Effector memory CD8-positive, alpha-beta T cell (primary cell): ENCODE results near the gene ESYT2.

Experiments used
- ATAC-seq: fragments of 150-1000 bp; cut with Tn5 transposase; replicated peaks from 2 replicates; pipeline ENCODE4 v1.10.0; 2021; ENCODE audit warnings: mild to moderate bottlenecking, moderate library complexity
- DNase-seq, 3 experiments: peaks; one replicate each; pipeline ENCODE4 v3.0.0; 2021
- H3K27ac Mint-ChIP-seq, 2 donors: one replicate each; pipeline ENCODE4 v1.8.0; 2022; ENCODE audit warnings: mild to moderate bottlenecking in 2 of 2, mixed read lengths in 2 of 2, moderate library complexity in 2 of 2
- H3K27me3 Mint-ChIP-seq, 2 donors: one replicate each; pipeline ENCODE4 v1.8.0; 2022; ENCODE audit warnings: mixed read lengths in 2 of 2
- H3K36me3 Mint-ChIP-seq: one replicate; pipeline ENCODE4 v1.8.0; 2022; ENCODE audit warnings: mild to moderate bottlenecking, moderate library complexity, mixed read lengths; ENCODE audit not compliant: insufficient read depth
- H3K4me1 Mint-ChIP-seq, 2 donors: one replicate each; pipeline ENCODE4 v1.8.0; 2022; ENCODE audit warnings: low read depth in 2 of 2, mixed read lengths in 2 of 2
- H3K4me3 Mint-ChIP-seq, 2 donors: one replicate each; pipeline ENCODE4 v1.8.0; 2022; ENCODE audit warnings: mild to moderate bottlenecking in 2 of 2, mixed read lengths in 2 of 2, moderate library complexity in 2 of 2
- H3K9me3 Mint-ChIP-seq, 2 donors: one replicate each; pipeline ENCODE4 v1.8.0; 2022; ENCODE audit warnings: mixed read lengths in 2 of 2

ESYT2 gene

GRCh38 chr7:158828133-158829020 is 932 bp downstream of the ESYT2 start:
- no peak for ATAC-seq
- Mint-ChIP-seq H3K27me3 (no peaks in the 10 kb centered on the region), H3K4me3 (peak overlapping the region; percentile 89 to 90), H3K9me3 (no peaks in the 10 kb centered on the region), H3K4me1 (peaks cover 28 to 33% of the 10 kb centered on the region in 2 donors), H3K27ac (peak overlapping the region; percentile 95 to 97), H3K36me3 (peaks cover 63% of the 10 kb centered on the region)
- DNase-seq: peak in 2 of 3 experiments; percentile 11 to 24

GRCh38 chr7:158827411-158828132 is 1.7 kb downstream of the ESYT2 start:
- DNase-seq (no peak), ATAC-seq (no peak)
- Mint-ChIP-seq H3K9me3 (no peaks in the 10 kb centered on the region), H3K27ac (peak overlapping the region; percentile 95 to 97), H3K27me3 (no peaks in the 10 kb centered on the region), H3K4me1 (peaks cover 29 to 37% of the 10 kb centered on the region in 2 donors), H3K36me3 (peaks cover 63% of the 10 kb centered on the region), H3K4me3 (peak overlapping the region; percentile 89 to 90)

GRCh38 chr7:158825628-158826289 is 3.5 kb downstream of the ESYT2 start:
- peaks cover 42 to 48% of the 10 kb centered on the region in 2 donors for H3K4me1 Mint-ChIP-seq
- no peaks in the 10 kb centered on the region for H3K9me3 Mint-ChIP-seq
- H3K4me3 Mint-ChIP-seq: peak overlapping the region; percentile 25 to 37
- H3K27ac Mint-ChIP-seq: no peak overlapping the region
- H3K36me3 Mint-ChIP-seq: peaks cover 55% of the 10 kb centered on the region
- ATAC-seq (no peak), DNase-seq (no peak)
- H3K27me3 Mint-ChIP-seq: no peaks in the 10 kb centered on the region

DNA sequence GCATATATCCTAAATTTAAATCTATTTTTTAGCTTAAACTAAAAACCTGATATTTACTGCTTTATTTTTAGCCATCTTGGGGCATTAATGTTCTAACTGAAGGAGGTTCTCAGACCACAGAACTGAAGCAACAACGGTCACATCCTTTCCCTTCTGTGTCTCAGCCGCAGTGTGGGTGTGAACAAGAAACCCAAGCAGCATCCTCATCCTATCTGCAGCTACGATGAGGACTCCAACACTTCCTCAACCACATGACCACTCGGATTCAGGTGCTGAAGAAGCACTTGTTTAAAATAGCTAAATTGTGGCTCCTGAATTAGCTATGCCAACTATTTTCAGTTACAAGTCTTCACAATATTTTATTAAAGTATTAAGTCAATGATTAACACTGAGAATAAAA is 5.3 kb downstream of the ESYT2 start:
- H3K27ac Mint-ChIP-seq: peak overlapping the region; percentile 82 to 85
- H3K36me3 Mint-ChIP-seq: peaks cover 48% of the 10 kb centered on the region
- H3K9me3 Mint-ChIP-seq: no peaks in the 10 kb centered on the region
- H3K4me3 Mint-ChIP-seq: peak overlapping the region; percentile 54 to 73
- peak; percentile 92 for ATAC-seq
- peaks cover 47 to 51% of the 10 kb centered on the region in 2 donors for H3K4me1 Mint-ChIP-seq
- peak; percentile 73 to 76 (median 75) for DNase-seq
- no peaks in the 10 kb centered on the region for H3K27me3 Mint-ChIP-seq

GRCh38 chr7:158821171-158822031 is 7.9 kb downstream of the ESYT2 start:
- Mint-ChIP-seq H3K9me3 (no peaks in the 10 kb centered on the region), H3K4me3 (peak overlapping the region; percentile 62 to 69), H3K27me3 (no peaks in the 10 kb centered on the region), H3K36me3 (peaks cover 43% of the 10 kb centered on the region), H3K4me1 (peaks cover 58 to 64% of the 10 kb centered on the region in 2 donors), H3K27ac (peak overlapping the region; percentile 55 to 77)
- ATAC-seq: no peak
- no peak for DNase-seq

DNA sequence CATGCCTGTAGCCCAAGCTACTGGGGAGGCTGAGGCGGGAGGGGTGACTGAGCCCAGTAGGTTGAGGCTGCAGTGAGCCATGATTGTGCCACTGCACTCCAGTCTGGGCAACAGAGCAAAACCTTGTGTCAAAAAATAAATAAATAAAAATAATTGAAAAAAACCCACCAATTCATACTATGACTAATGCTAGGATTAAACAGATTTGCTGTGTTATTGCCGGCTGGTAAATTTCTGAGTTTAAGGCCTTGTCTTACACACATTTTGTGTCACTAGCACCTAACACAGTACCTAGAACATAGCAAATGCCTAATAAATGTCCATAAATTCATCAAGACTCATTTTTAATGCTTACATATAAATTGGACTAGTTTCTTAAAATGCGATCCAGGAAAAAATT is 8.7 kb downstream of the ESYT2 start:
- peaks cover 62 to 68% of the 10 kb centered on the region in 2 donors for H3K4me1 Mint-ChIP-seq
- H3K27ac Mint-ChIP-seq: peak overlapping the region in 1 of 2 donors; percentile 77
- H3K36me3 Mint-ChIP-seq: peaks cover 42% of the 10 kb centered on the region
- DNase-seq (no peak), ATAC-seq (no peak)
- H3K9me3 Mint-ChIP-seq: no peaks in the 10 kb centered on the region
- H3K27me3 Mint-ChIP-seq: no peaks in the 10 kb centered on the region
- peak overlapping the region; percentile 62 to 69 for H3K4me3 Mint-ChIP-seq

DNA sequence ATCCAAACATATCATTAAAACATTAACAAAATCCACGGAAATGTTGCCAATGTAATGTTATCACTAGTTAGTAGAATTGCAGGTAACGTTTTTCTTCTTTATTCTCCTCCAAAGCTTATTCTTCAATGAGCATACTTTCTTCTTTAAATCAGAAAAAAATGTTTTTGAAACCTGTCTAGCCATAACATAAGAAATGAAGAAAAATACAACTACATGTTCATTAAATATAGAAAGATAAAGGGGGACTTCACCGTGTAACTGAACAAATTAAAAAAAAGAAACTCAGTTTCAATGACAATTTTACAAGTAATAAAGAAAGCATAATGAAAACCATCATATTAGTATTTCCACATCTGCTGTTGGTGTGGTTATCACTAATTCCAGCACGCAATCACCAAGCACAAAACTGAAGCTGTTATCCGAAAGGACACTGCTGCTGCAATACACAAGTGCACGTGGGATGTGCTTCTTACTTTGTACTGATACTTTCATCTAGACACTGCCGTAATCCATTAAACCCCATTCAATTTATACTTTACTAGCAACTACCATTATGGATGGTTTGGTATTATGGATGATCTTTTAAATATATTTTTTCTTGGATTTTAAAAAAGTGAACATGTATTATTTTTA is 9.6 kb downstream of the ESYT2 start:
- ATAC-seq (no peak), DNase-seq (no peak)
- Mint-ChIP-seq H3K36me3 (peaks cover 38% of the 10 kb centered on the region), H3K27ac (peak overlapping the region; percentile 97 to 98), H3K4me3 (peak overlapping the region; percentile 81 to 89), H3K9me3 (no peaks in the 10 kb centered on the region), H3K27me3 (no peaks in the 10 kb centered on the region), H3K4me1 (peaks cover 67 to 73% of the 10 kb centered on the region in 2 donors)

DNA sequence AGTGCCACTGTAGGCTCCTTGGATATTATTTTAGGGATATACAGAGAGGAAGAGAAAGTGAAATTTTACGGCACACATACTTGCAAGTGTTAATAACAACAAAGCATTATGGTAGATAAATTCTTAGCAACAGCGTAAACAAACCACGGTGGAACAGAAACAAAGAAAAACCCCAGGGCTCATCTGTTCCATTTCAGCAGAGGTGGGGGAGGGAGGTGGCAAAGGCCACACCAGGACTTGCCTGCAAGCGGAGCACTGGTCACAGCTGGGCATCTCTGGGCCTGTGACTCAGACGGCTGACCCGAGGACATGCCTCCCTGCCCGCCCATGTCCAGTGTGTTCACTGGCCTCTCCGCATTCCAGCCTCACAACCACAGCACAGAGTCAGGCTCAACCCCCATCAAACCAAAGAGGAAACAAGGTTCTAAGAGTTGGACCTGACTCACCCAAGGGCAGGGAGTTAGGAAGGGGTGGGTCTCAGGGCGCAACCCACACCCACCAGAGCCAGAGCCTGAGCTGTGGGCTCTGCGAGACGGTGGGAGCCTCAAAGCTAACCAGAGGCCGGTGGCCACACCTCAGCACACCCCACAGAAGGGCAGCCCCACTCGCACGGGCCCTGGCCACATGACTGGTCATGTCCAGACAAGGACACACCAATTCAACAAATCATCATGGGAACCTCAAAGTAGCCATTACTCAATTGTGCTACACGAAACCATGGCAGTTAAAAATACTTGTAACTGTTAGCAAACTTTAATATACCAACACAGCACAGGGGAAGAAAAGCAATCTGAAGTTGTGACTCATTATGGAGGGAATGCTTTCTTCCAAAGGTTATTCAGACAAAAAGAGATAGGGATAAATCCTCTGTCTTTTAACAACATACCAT is 10.7 kb downstream of the ESYT2 start:
- ATAC-seq (peak; percentile 80), DNase-seq (peak; percentile 69 to 72 (median 69))
- H3K9me3 Mint-ChIP-seq: no peaks in the 10 kb centered on the region
- H3K36me3 Mint-ChIP-seq: peaks cover 41% of the 10 kb centered on the region
- no peaks in the 10 kb centered on the region for H3K27me3 Mint-ChIP-seq
- H3K27ac Mint-ChIP-seq: peak overlapping the region; percentile 97 to 98
- peaks cover 68 to 76% of the 10 kb centered on the region in 2 donors for H3K4me1 Mint-ChIP-seq
- H3K4me3 Mint-ChIP-seq: peak overlapping the region; percentile 81 to 89

GRCh38 chr7:158816995-158817394 is 12.3 kb downstream of the ESYT2 start:
- no peak for DNase-seq
- H3K36me3 Mint-ChIP-seq: peaks cover 48% of the 10 kb centered on the region
- no peaks in the 10 kb centered on the region for H3K27me3 Mint-ChIP-seq
- ATAC-seq: no peak
- H3K4me3 Mint-ChIP-seq: peak overlapping the region; percentile 81 to 89
- H3K4me1 Mint-ChIP-seq: peaks cover 77 to 88% of the 10 kb centered on the region in 2 donors
- H3K27ac Mint-ChIP-seq: peak overlapping the region; percentile 97 to 98
- H3K9me3 Mint-ChIP-seq: no peaks in the 10 kb centered on the region

DNA sequence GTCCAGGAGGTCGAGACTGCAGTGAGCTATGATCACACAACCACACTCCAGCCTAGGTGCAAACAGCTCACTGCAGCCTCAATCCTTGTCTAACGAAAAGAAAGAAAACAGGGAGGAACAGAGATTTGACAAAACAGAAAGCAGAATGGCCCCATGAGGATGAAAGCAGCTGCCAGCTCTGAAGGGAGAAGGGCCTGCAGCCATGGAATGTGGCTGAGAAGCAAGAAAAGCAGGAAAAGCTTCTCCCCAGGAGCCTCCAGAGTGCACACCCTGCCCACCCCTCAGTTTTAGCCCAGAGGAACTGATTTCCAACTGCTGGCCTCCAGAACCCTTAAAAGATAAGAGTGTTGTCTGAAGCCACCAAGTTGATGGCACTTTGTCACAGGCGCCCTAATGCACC is 13.0 kb downstream of the ESYT2 start:
- Mint-ChIP-seq H3K9me3 (no peaks in the 10 kb centered on the region), H3K36me3 (peaks cover 51% of the 10 kb centered on the region), H3K27ac (peak overlapping the region; percentile 97 to 98), H3K4me3 (peak overlapping the region; percentile 40 to 89), H3K4me1 (peaks cover 77 to 88% of the 10 kb centered on the region in 2 donors), H3K27me3 (no peaks in the 10 kb centered on the region)
- DNase-seq (no peak), ATAC-seq (no peak)

DNA sequence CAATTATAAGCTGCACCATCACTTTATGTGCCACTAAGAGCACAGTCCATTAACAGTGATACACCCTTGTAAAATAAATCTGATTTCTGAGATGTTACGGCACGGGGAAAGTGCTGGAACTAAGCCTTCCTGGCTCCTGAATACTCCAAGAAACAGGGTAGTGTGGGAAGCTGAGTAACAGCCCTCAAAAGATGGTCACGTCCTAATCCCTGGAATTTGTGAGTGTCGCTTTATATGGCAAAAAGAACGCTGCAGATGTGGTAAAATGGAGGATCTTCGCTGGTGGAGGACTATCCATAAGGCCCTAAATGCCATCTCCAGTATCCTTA is 13.5 kb downstream of the ESYT2 start:
- Mint-ChIP-seq H3K36me3 (peaks cover 51% of the 10 kb centered on the region), H3K27me3 (no peaks in the 10 kb centered on the region), H3K4me3 (peak overlapping the region; percentile 40 to 89), H3K9me3 (no peaks in the 10 kb centered on the region), H3K27ac (peak overlapping the region; percentile 97 to 98), H3K4me1 (peaks cover 75 to 88% of the 10 kb centered on the region in 2 donors)
- ATAC-seq: no peak
- no peak for DNase-seq
